ENCODE results near the gene RSPH10B. TPM values are rescaled to one million over a fixed set of nuclear protein-coding genes. Genes with fewer than 3 reads are reported as not detected.

Gene RSPH10B
- total and polyA plus RNA-seq, 10 of the 15 experiments (the other 5 are each of a cell fraction or from before 2014, with no cell fraction given) = 0.03 TPM; not detected in 9

- ChIA-PET POLR2A (interaction anchor here (0.8 to 1.7 kb wide), 7 partner anchors 13 to 439 kb away, joined by 3 to 9 read pairs (median 3); partner anchors contain the start of gene DAGLB), SMC1A (ENCODE audit: uncharacterized antibody, unreplicated experiment) (interaction anchor here (0.7 to 3.5 kb wide), 4 partner anchors 11 to 99 kb away, joined by 3 to 24 read pairs (median 10); no protein-coding TSS in a partner anchor), RAD21 (ENCODE audit: unreplicated experiment) (interaction anchor here (0.6 to 2.6 kb wide), 6 partner anchors 11 to 315 kb away, joined by 3 to 13 read pairs (median 3); no protein-coding TSS in a partner anchor), CTCF (interaction anchor here (0.6 to 3.5 kb wide), 9 partner anchors 11 to 341 kb away, joined by 3 to 15 read pairs (median 4); no protein-coding TSS in a partner anchor)
- H4K20me1 ChIP-seq (ENCODE audit: control insufficient read depth, insufficient read depth) = no peaks in the 10 kb centered on the region
- no peaks in the 10 kb centered on the region; a peak in 1 of 4 replicates for H3K36me3 ChIP-seq (ENCODE audit: control insufficient read depth in 2 of 2, insufficient read depth in 2 of 2, low read length in 1 of 2)
- 1% methylated on average over 83 of the region's 84 CpGs for WGBS (ENCODE audit: insufficient coverage, insufficient replicate concordance, low lambda C conversion rate, missing lambda C conversion rate)
- peak within 1 kb of the TSS; percentile 93 for H3K4me3 ChIP-seq
- in situ Hi-C loops (cut with MboI) = no loop called here
- H3K79me2 ChIP-seq (ENCODE audit: control insufficient read depth, insufficient read depth, low read length) = peaks cover 41% of the 10 kb centered on the region
- FAIRE-seq (peak; percentile 84), ATAC-seq (peak; percentile 95), DNase-seq (ENCODE audit: low read depth, low spot score) (peak; percentile 96)
- H3K9me3 ChIP-seq (replicated peaks; ENCODE audit: control insufficient read depth, insufficient read depth, low read length) = no peaks in the 10 kb centered on the region
- H3K4me2 ChIP-seq (ENCODE audit: control insufficient read depth, insufficient read depth) = peak within 1 kb of the TSS; percentile 72
- peak within 1 kb of the TSS; percentile 94 for H2AFZ ChIP-seq (ENCODE audit: control insufficient read depth, low read depth, low read length)
- peak within 1 kb of the TSS; percentile 90 for H3K9ac ChIP-seq (ENCODE audit: control insufficient read depth, insufficient read depth, low read length)
- TSS peak; percentile 84 for BruUV-seq (replicated peaks)
- H3K27ac ChIP-seq (ENCODE audit: control insufficient read depth, insufficient read depth) = peak within 1 kb of the TSS; percentile 89
- no peaks in the 10 kb centered on the region for H3K27me3 ChIP-seq (replicated peaks in 1 of 2; ENCODE audit: control insufficient read depth in 2 of 2, insufficient read depth in 2 of 2, low read length in 1 of 2)
- 0 out of 2 replicates have a peak, but pooled peaks cover 2% of the 10 kb centered on the region for H3K4me1 ChIP-seq (ENCODE audit: control insufficient read depth, insufficient read depth, low read length)
- intact Hi-C loops (cut with micrococcal nuclease; ENCODE audit: unreplicated experiment) = loop anchor here (2.0 to 10.0 kb wide), 2 partner anchors 98 to 436 kb away; partner anchors contain the start of gene DAGLB
- TF ChIP-seq NFYA (IDR thresholded peaks at IDR 0.05; ENCODE audit: borderline replicate concordance, low read depth, low read length) = peak; percentile 5; the same call in 1 of the 2 replicates
- no peak for TF ChIP-seq MTA3 (IDR thresholded peaks at IDR 0.05; ENCODE audit: borderline replicate concordance, low read length)
- TF ChIP-seq IRF4 (IDR thresholded peaks at IDR 0.05; ENCODE audit: low read depth, low read length) = no peak
- TF ChIP-seq USF2 (IDR thresholded peaks at IDR 0.05; ENCODE audit: borderline replicate concordance, low read depth, low read length) = peak; percentile 6
- peak; percentile 28 for TF ChIP-seq RUNX3 (IDR thresholded peaks at IDR 0.05; ENCODE audit: low read length)
- TF ChIP-seq KDM1A (IDR thresholded peaks at IDR 0.05; ENCODE audit: borderline replicate concordance) = no peak
- TF ChIP-seq ZNF207 (IDR thresholded peaks at IDR 0.05; ENCODE audit: borderline replicate concordance) = peak; percentile 62; the same call in 1 of the 2 replicates
- peak; percentile 82 for TF ChIP-seq GABPA (IDR thresholded peaks at IDR 0.05; ENCODE audit: low read depth)
- TF ChIP-seq POLR2AphosphoS2 (IDR thresholded peaks at IDR 0.05; ENCODE audit: low read depth, low read length) = peak; percentile 59
- TF ChIP-seq RAD51 (IDR thresholded peaks at IDR 0.05) = no peak
- peak; percentile 86 for TF ChIP-seq CREM (IDR thresholded peaks at IDR 0.05; ENCODE audit: low read depth)
- no peak for TF ChIP-seq EZH2 (IDR thresholded peaks at IDR 0.05; ENCODE audit: borderline replicate concordance, control insufficient read depth, low read depth, low read length)
- TF ChIP-seq NRF1 (conservative IDR thresholded peaks at IDR 0.05; ENCODE audit: low read depth, low read length) = peak; percentile 51
- TF ChIP-seq POLR2A (IDR thresholded peaks at IDR 0.05; ENCODE audit: low read depth, low read length) = peak; percentile 86
- TF ChIP-seq EGR1 (IDR thresholded peaks at IDR 0.05; ENCODE audit: borderline replicate concordance in 1 of 2, low read depth in 2 of 2, low read length in 2 of 2) = no peak
- TF ChIP-seq KAT2A (conservative IDR thresholded peaks at IDR 0.05; ENCODE audit: control insufficient read depth, low read depth, low read length) = no peak
- TF ChIP-seq ESRRA (IDR thresholded peaks at IDR 0.05; ENCODE audit: low read length) = no peak
- TF ChIP-seq NKRF (conservative IDR thresholded peaks at IDR 0.05) = peak; percentile 99
- no peak for TF ChIP-seq HDAC2 (IDR thresholded peaks at IDR 0.05)
- TF ChIP-seq IRF3 (IDR thresholded peaks at IDR 0.05) = peak; percentile 56; the same call in 1 of the 2 replicates
Observed at GRCh38 chr7:6008668-6009611, 38.5 kb upstream of the RSPH10B start, which contains the start of the genes AIMP2 and PMS2. TSS of gene AIMP2 (plus strand) at chr7:6009272. CDS start at chr7:6009364, 92 bp downstream. TSS of gene PMS2 (minus strand) at chr7:6009049. CDS start at chr7:6009019, 30 bp downstream.

Data from GM12878 (cell line).